CD4-positive, alpha-beta memory T cell (primary cell): ENCODE measurements around the gene STIM1. TPM values are rescaled to one million over a fixed set of nuclear protein-coding genes. Genes with fewer than 3 reads are reported as not detected.

Experiments
- CTCF ChIA-PET: fragments of 350-600 bp; sonication (Branson Sonifier 250); formaldehyde crosslinking; loops from one replicate; lab custom pipeline; 2021; ENCODE audit warnings: inconsistent platforms; ENCODE audit not compliant: partially characterized antibody; lab: Charles Lee
- POLR2A ChIA-PET: fragments of 350-600 bp; sonication (Branson Sonifier 250); formaldehyde crosslinking; loops from one replicate; lab custom pipeline; 2021; ENCODE audit not compliant: partially characterized antibody; lab: Charles Lee
- DNase-seq, 5 donors: peaks; one replicate each; pipeline versions ENCODE4 v3.0.0 to v3.0.0-alpha.2; 2020 to 2022; ENCODE audit warnings: mixed read lengths in 1 of 5
- H3K27ac ChIP-seq: one replicate; pipeline ENCODE4 v1.7.0; 2013; ENCODE audit warnings: low read depth, low read length
- H3K27me3 ChIP-seq: 2 replicates; pipeline ENCODE4 v1.7.0; 2013; ENCODE audit warnings: mild to moderate bottlenecking, low read length, moderate library complexity; ENCODE audit not compliant: insufficient read depth
- H3K36me3 ChIP-seq: 2 replicates; pipeline ENCODE4 v1.7.0; 2013; ENCODE audit warnings: mild to moderate bottlenecking, low read length, moderate library complexity; ENCODE audit not compliant: insufficient read depth
- H3K4me1 ChIP-seq: 2 replicates; pipeline ENCODE4 v1.7.0; 2013; ENCODE audit warnings: mild to moderate bottlenecking, low read length, moderate library complexity; ENCODE audit not compliant: insufficient read depth
- H3K4me3 ChIP-seq, 2 donors: one replicate each; pipeline ENCODE4 v1.7.0; 2013; ENCODE audit warnings: low read length in 2 of 2, mild to moderate bottlenecking in 1 of 2
- H3K9me3 ChIP-seq, 2 donors: one replicate each; pipeline ENCODE4 v1.7.0; 2013; ENCODE audit warnings: low read length in 2 of 2, control low read depth in 1 of 2; ENCODE audit not compliant: control insufficient read depth in 1 of 2
- H3K27ac Mint-ChIP-seq, 7 donors: one replicate each; pipeline ENCODE4 v1.8.0; 2020 to 2021; ENCODE audit warnings: mixed read lengths in 7 of 7, mild to moderate bottlenecking in 6 of 7, inconsistent platforms in 3 of 7, moderate library complexity in 3 of 7
- H3K27me3 Mint-ChIP-seq, 2 donors: one replicate each; pipeline ENCODE4 v1.8.0; 2020 to 2021; ENCODE audit warnings: mixed read lengths in 2 of 2
- H3K36me3 Mint-ChIP-seq, 2 donors: one replicate each; pipeline ENCODE4 v1.8.0; 2020 to 2021; ENCODE audit warnings: mixed read lengths in 2 of 2, inconsistent platforms in 1 of 2, mild to moderate bottlenecking in 1 of 2
- H3K4me1 Mint-ChIP-seq, 4 donors: one replicate each; pipeline ENCODE4 v1.8.0; 2020 to 2021; ENCODE audit warnings: mixed read lengths in 4 of 4, mild to moderate bottlenecking in 1 of 4
- H3K4me3 Mint-ChIP-seq, 8 donors: one replicate each; pipeline ENCODE4 v1.8.0; 2020 to 2021; ENCODE audit warnings: mixed read lengths in 8 of 8, mild to moderate bottlenecking in 7 of 8, moderate library complexity in 6 of 8, inconsistent platforms in 3 of 8
- H3K9me3 Mint-ChIP-seq, 8 donors: one replicate each; pipeline ENCODE4 v1.8.0; 2020 to 2021; ENCODE audit warnings: mixed read lengths in 8 of 8, mild to moderate bottlenecking in 5 of 8, inconsistent platforms in 3 of 8, moderate library complexity in 1 of 8
- intact Hi-C: fragments of 100-400 bp; cut with micrococcal nuclease; formaldehyde crosslinking; loops from one replicate; pipeline ENCODE4 v1.15.1; 2023
- polyA plus RNA-seq, 2 donors: library from polyadenylated mRNA; unstranded; fragments of 300-500 nt; fragmentation: Illumina TruSeq; gene quantifications; one replicate each; pipeline ENCODE4 v1.2.3, GENCODE V29; 2021
- total RNA-seq, 2 experiments: library from RNA; stranded (reverse); gene quantifications; one replicate each; pipeline ENCODE4 v1.2.3, GENCODE V29; 2021

Gene STIM1
- total and polyA plus RNA-seq, 4 experiments from 2014 or later = 27.7 to 87.4 (median 65.5) TPM

GRCh38 chr11:3986301-3986700 is 130.8 kb downstream of the STIM1 start:
- H3K4me1 Mint-ChIP-seq = peaks cover 62 to 93% (median 74%) of the 10 kb centered on the region in 4 donors
- Histone ChIP-seq H3K27me3 (no peaks in the 10 kb centered on the region), H3K27ac (no peak overlapping the region), H3K9me3 (no peaks in the 10 kb centered on the region), H3K4me3 (no peak overlapping the region), H3K4me1 (peaks cover 67% of the 10 kb centered on the region), H3K36me3 (no peaks in the 10 kb centered on the region)
- intact Hi-C loops = no loop called here
- H3K36me3 Mint-ChIP-seq = peaks cover 8% of the 10 kb centered on the region in 2 donors
- H3K27ac Mint-ChIP-seq = peak overlapping the region in 5 of 7 donors; percentile 5 to 60 (median 48)
- no peaks in the 10 kb centered on the region for H3K27me3 Mint-ChIP-seq
- H3K9me3 Mint-ChIP-seq = no peaks in the 10 kb centered on the region
- no peak for DNase-seq
- CTCF ChIA-PET = interaction anchor here (1.1 to 1.5 kb wide), 3 partner anchors 18 to 137 kb away, joined by 3 to 4 read pairs (median 4); no protein-coding TSS in a partner anchor
- peak overlapping the region in 1 of 8 donors; percentile 2 for H3K4me3 Mint-ChIP-seq
- POLR2A ChIA-PET = interaction anchor here (0.7 to 1.7 kb wide), 2 partner anchors 130 to 132 kb away, joined by 3 to 5 read pairs; no protein-coding TSS in a partner anchor

- Histone ChIP-seq H3K27ac (no peak overlapping the region), H3K9me3 (no peaks in the 10 kb centered on the region), H3K27me3 (no peaks in the 10 kb centered on the region), H3K4me3 (no peak overlapping the region), H3K36me3 (no peaks in the 10 kb centered on the region), H3K4me1 (peaks cover 43% of the 10 kb centered on the region)
- intact Hi-C loops = no loop called here
- Mint-ChIP-seq H3K36me3 (peaks cover 15 to 21% of the 10 kb centered on the region in 2 donors), H3K9me3 (peaks cover 0 to 11% (median 8%) of the 10 kb centered on the region in 8 donors), H3K4me1 (peaks cover 51 to 78% (median 61%) of the 10 kb centered on the region in 4 donors), H3K27ac (peak overlapping the region; percentile 26 to 83 (median 56)), H3K4me3 (peak overlapping the region; percentile 46 to 70 (median 60)), H3K27me3 (no peaks in the 10 kb centered on the region)
- CTCF ChIA-PET = interaction anchor here (0.7 to 1.6 kb wide), 7 partner anchors 47 to 148 kb away, joined by 3 to 7 read pairs (median 3); no protein-coding TSS in a partner anchor
- POLR2A ChIA-PET = interaction anchor here (0.6 to 1.1 kb wide), 6 partner anchors 18 to 151 kb away, joined by 3 read pairs; partner anchors contain the start of gene STIM1
- no peak for DNase-seq
These were observed 133.9 kb downstream of the STIM1 start for GRCh38 chr11:3989276-3989920.

- ChIA-PET POLR2A (interaction anchor here (0.7 to 1.1 kb wide), 5 partner anchors 17 to 152 kb away, joined by 3 read pairs; partner anchors contain the start of gene STIM1), CTCF (interaction anchor here (0.7 to 1.6 kb wide), 5 partner anchors 48 to 148 kb away, joined by 3 to 7 read pairs (median 3); no protein-coding TSS in a partner anchor)
- peak overlapping the region; percentile 46 to 70 (median 60) for H3K4me3 Mint-ChIP-seq
- peak; percentile 45 to 59 (median 49) for DNase-seq
- peaks cover 0 to 15% (median 12%) of the 10 kb centered on the region in 8 donors for H3K9me3 Mint-ChIP-seq
- Histone ChIP-seq H3K36me3 (no peaks in the 10 kb centered on the region), H3K27me3 (no peaks in the 10 kb centered on the region), H3K4me3 (no peak overlapping the region), H3K27ac (no peak overlapping the region), H3K4me1 (peaks cover 39% of the 10 kb centered on the region), H3K9me3 (no peaks in the 10 kb centered on the region)
- H3K27ac Mint-ChIP-seq = peak overlapping the region; percentile 2 to 81 (median 56)
- no peaks in the 10 kb centered on the region for H3K27me3 Mint-ChIP-seq
- peaks cover 18 to 26% of the 10 kb centered on the region in 2 donors for H3K36me3 Mint-ChIP-seq
- intact Hi-C loops = loop anchor here (10.0 kb wide), 1 partner anchor 45 kb away; no protein-coding TSS in a partner anchor
- H3K4me1 Mint-ChIP-seq = peaks cover 50 to 78% (median 59%) of the 10 kb centered on the region in 4 donors
These were observed 134.4 kb downstream of the STIM1 start for GRCh38 chr11:3989921-3990290.

- H3K36me3 ChIP-seq = no peaks in the 10 kb centered on the region
- H3K27ac Mint-ChIP-seq = peak overlapping the region; percentile 8 to 81 (median 43)
- intact Hi-C loops = loop anchor here (10.0 kb wide), 1 partner anchor 46 kb away; no protein-coding TSS in a partner anchor
- peaks cover 0 to 18% (median 15%) of the 10 kb centered on the region in 8 donors for H3K9me3 Mint-ChIP-seq
- DNase-seq = no peak
- H3K27me3 Mint-ChIP-seq = no peaks in the 10 kb centered on the region
- H3K4me1 Mint-ChIP-seq = peaks cover 50 to 78% (median 59%) of the 10 kb centered on the region in 4 donors
- H3K27me3 ChIP-seq = no peaks in the 10 kb centered on the region
- no peak overlapping the region for H3K4me3 ChIP-seq
- H3K36me3 Mint-ChIP-seq = peaks cover 18 to 31% of the 10 kb centered on the region in 2 donors
- CTCF ChIA-PET = interaction anchor here (1.4 to 1.6 kb wide), 2 partner anchors 136 to 149 kb away, joined by 3 to 7 read pairs; no protein-coding TSS in a partner anchor
- no peaks in the 10 kb centered on the region for H3K9me3 ChIP-seq
- H3K27ac ChIP-seq = no peak overlapping the region
- H3K4me1 ChIP-seq = peaks cover 39% of the 10 kb centered on the region
- peak overlapping the region in 7 of 8 donors; percentile 46 to 70 (median 59) for H3K4me3 Mint-ChIP-seq
- POLR2A ChIA-PET = interaction anchor here (0.8 to 0.9 kb wide), 2 partner anchors 17 to 48 kb away, joined by 3 read pairs; no protein-coding TSS in a partner anchor
These were observed 134.9 kb downstream of the STIM1 start for GRCh38 chr11:3990406-3990805.

- H3K4me1 Mint-ChIP-seq = peaks cover 42 to 79% (median 57%) of the 10 kb centered on the region in 4 donors
- peaks cover 0 to 18% (median 15%) of the 10 kb centered on the region in 8 donors for H3K9me3 Mint-ChIP-seq
- intact Hi-C loops = loop anchor here (10.0 kb wide), 1 partner anchor 48 kb away; no protein-coding TSS in a partner anchor
- no peak for DNase-seq
- peaks cover 39% of the 10 kb centered on the region for H3K4me1 ChIP-seq
- H3K9me3 ChIP-seq = no peaks in the 10 kb centered on the region
- CTCF ChIA-PET = interaction anchor here (1.3 to 1.4 kb wide), 2 partner anchors 138 to 151 kb away, joined by 3 to 5 read pairs; partner anchors contain the start of gene STIM1
- no peaks in the 10 kb centered on the region for H3K27me3 Mint-ChIP-seq
- H3K27ac Mint-ChIP-seq = peak overlapping the region in 2 of 7 donors; percentile 0 to 47
- H3K36me3 Mint-ChIP-seq = peaks cover 15 to 31% of the 10 kb centered on the region in 2 donors
- no peak overlapping the region for H3K27ac ChIP-seq
- no peaks in the 10 kb centered on the region for H3K36me3 ChIP-seq
- no peaks in the 10 kb centered on the region for H3K27me3 ChIP-seq
- POLR2A ChIA-PET = interaction anchor here (0.6 kb wide), 1 partner anchor 23 kb away, joined by 3 read pairs; no protein-coding TSS in a partner anchor
- H3K4me3 ChIP-seq = no peak overlapping the region
- H3K4me3 Mint-ChIP-seq = peak overlapping the region in 1 of 8 donors; percentile 32
These were observed 137.5 kb downstream of the STIM1 start for GRCh38 chr11:3992964-3993363.

- peak overlapping the region in 2 of 7 donors; percentile 13 to 52 for H3K27ac Mint-ChIP-seq
These were observed 138.7 kb downstream of the STIM1 start for GRCh38 chr11:3994030-3994640.

More at GRCh38 chr11:3994030-3994640, 138.7 kb downstream of the STIM1 start:
- Histone ChIP-seq H3K4me1 (peaks cover 37% of the 10 kb centered on the region), H3K9me3 (no peaks in the 10 kb centered on the region), H3K27me3 (no peaks in the 10 kb centered on the region), H3K36me3 (no peaks in the 10 kb centered on the region), H3K4me3 (no peak overlapping the region), H3K27ac (no peak overlapping the region)
- intact Hi-C loops = loop anchor here (10.0 kb wide), 1 partner anchor 49 kb away; no protein-coding TSS in a partner anchor
- POLR2A ChIA-PET = interaction anchor here (0.8 kb wide), 1 partner anchor 52 kb away, joined by 3 read pairs; no protein-coding TSS in a partner anchor
- CTCF ChIA-PET = no interaction called here
- peak in 1 of 5 donors; percentile 16 for DNase-seq
- H3K9me3 Mint-ChIP-seq = peaks cover 0 to 18% (median 15%) of the 10 kb centered on the region in 8 donors
- peaks cover 14 to 33% of the 10 kb centered on the region in 2 donors for H3K36me3 Mint-ChIP-seq
- peaks cover 39 to 76% (median 51%) of the 10 kb centered on the region in 4 donors for H3K4me1 Mint-ChIP-seq
- peak overlapping the region in 2 of 8 donors; percentile 15 to 42 for H3K4me3 Mint-ChIP-seq
- no peaks in the 10 kb centered on the region for H3K27me3 Mint-ChIP-seq
